ENCODE data around the gene USP13. TPM values are rescaled to one million over a fixed set of nuclear protein-coding genes. Genes with fewer than 3 reads are reported as not detected.
A peak's percentile ranks its signal among the peaks of the same experiment; 100 is the strongest.

Gene USP13
- total and polyA plus RNA-seq, 2 of the 13 experiments (the other 11 are each of a cell fraction or from before 2014, with no cell fraction given): 15.9 to 36.7 TPM

GRCh38 chr3:179731544-179731943 lies 78.7 kb downstream of the USP13 start:
- no peak for TF ChIP-seq NBN (conservative IDR thresholded peaks at IDR 0.05)
- no peak for TF ChIP-seq MED13 (CRISPR knock-in tag; IDR thresholded peaks at IDR 0.05)
- TF ChIP-seq RCOR2 (CRISPR knock-in tag; IDR thresholded peaks at IDR 0.05): no peak
- no peak for TF ChIP-seq NFKB2 (CRISPR knock-in tag; IDR thresholded peaks at IDR 0.05; ENCODE audit: borderline replicate concordance)
- TF ChIP-seq, protein P1, sequence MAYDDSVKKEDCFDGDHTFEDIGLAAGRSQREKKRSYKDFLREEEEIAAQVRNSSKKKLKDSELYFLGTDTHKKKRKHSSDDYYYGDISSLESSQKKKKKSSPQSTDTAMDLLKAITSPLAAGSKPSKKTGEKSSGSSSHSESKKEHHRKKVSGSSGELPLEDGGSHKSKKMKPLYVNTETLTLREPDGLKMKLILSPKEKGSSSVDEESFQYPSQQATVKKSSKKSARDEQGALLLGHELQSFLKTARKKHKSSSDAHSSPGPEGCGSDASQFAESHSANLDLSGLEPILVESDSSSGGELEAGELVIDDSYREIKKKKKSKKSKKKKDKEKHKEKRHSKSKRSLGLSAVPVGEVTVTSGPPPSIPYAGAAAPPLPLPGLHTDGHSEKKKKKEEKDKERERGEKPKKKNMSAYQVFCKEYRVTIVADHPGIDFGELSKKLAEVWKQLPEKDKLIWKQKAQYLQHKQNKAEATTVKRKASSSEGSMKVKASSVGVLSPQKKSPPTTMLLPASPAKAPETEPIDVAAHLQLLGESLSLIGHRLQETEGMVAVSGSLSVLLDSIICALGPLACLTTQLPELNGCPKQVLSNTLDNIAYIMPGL (CRISPR knock-in tag; IDR thresholded peaks at IDR 0.05; ENCODE audit: borderline replicate concordance in 1 of 2, low read depth in 1 of 2): no peak
- TF ChIP-seq SCMH1 (CRISPR knock-in tag; IDR thresholded peaks at IDR 0.05; ENCODE audit: borderline replicate concordance): no peak
- TF ChIP-seq ZFP36L2 (CRISPR knock-in tag; IDR thresholded peaks at IDR 0.05): no peak
- TF ChIP-seq REXO4 (CRISPR knock-in tag; IDR thresholded peaks at IDR 0.05; ENCODE audit: borderline replicate concordance): no peak
- TF ChIP-seq ZNF777 (CRISPR knock-in tag; IDR thresholded peaks at IDR 0.05): no peak
- intact Hi-C loops (cut with micrococcal nuclease; ENCODE audit: unreplicated experiment) (loop anchor here (5.0 kb wide), 1 partner anchor 79 kb away; the partner anchor contains the start of gene USP13), in situ Hi-C loops (cut with HindIII; ENCODE audit: extremely low pct_ligation_motif_present, low pct_unique_long_range_greater_than_20kb) (no loop called here)
- Histone ChIP-seq H2AFZ (ENCODE audit: low read length) (no peak overlapping the region), H3K9me3 (ENCODE audit: low read length) (no peaks in the 10 kb centered on the region), H3K4me3 (replicated peaks in 1 of 3; ENCODE audit: insufficient read depth in 1 of 3, low read depth in 2 of 3, low read length in 3 of 3) (no peak overlapping the region), H3K27ac (ENCODE audit: extremely low read length, insufficient read depth, low read length) (peak overlapping the region; percentile 6), H4K20me1 (ENCODE audit: insufficient read depth, low read length) (no peaks in the 10 kb centered on the region), H3K27me3 (ENCODE audit: control insufficient read depth in 1 of 2, insufficient read depth in 2 of 2, low read length in 2 of 2) (no peaks in the 10 kb centered on the region), H3K36me3 (replicated peaks in 1 of 2; ENCODE audit: control insufficient read depth in 1 of 2, insufficient read depth in 2 of 2, low read length in 2 of 2) (peaks cover 11 to 31% of the 10 kb centered on the region in 2 experiments; a peak in 4 of 5 replicates), H3K4me1 (ENCODE audit: insufficient read depth, low read length) (peaks cover 60% of the 10 kb centered on the region), H3K79me2 (ENCODE audit: insufficient read depth, low read length) (peaks cover 14% of the 10 kb centered on the region), H3K9ac (ENCODE audit: insufficient read depth, low read depth, low read length) (no peak overlapping the region), H3K4me2 (ENCODE audit: low read depth, low read length) (no peak overlapping the region)
- BruUV-seq (replicated peaks): no TSS peak
- ATAC-seq (no peak), DNase-seq (ENCODE audit: low spot score) (no peak), FAIRE-seq (no peak)
- POLR2A ChIA-PET: no interaction called here
- CTCF ChIA-PET (ENCODE audit: low intra/inter-chr PET ratio, low total read pairs): no interaction called here
- WGBS (ENCODE audit: low lambda C conversion rate): 94% methylated on average over 9 of the region's 9 CpGs

All from HepG2 (cell line).